HG03432 (cell line): Measurements from ENCODE around the gene CH25H.
A peak's percentile ranks its signal among the peaks of the same experiment; 100 is the strongest.

Experiments used
- ATAC-seq: cut with Tn5 transposase; IDR thresholded peaks from one replicate; pipeline ENCODE4 v1.9.1; 2021; ENCODE audit warnings: mild to moderate bottlenecking, moderate library complexity; ENCODE audit not compliant: unreplicated experiment

Gene CH25H

DNA sequence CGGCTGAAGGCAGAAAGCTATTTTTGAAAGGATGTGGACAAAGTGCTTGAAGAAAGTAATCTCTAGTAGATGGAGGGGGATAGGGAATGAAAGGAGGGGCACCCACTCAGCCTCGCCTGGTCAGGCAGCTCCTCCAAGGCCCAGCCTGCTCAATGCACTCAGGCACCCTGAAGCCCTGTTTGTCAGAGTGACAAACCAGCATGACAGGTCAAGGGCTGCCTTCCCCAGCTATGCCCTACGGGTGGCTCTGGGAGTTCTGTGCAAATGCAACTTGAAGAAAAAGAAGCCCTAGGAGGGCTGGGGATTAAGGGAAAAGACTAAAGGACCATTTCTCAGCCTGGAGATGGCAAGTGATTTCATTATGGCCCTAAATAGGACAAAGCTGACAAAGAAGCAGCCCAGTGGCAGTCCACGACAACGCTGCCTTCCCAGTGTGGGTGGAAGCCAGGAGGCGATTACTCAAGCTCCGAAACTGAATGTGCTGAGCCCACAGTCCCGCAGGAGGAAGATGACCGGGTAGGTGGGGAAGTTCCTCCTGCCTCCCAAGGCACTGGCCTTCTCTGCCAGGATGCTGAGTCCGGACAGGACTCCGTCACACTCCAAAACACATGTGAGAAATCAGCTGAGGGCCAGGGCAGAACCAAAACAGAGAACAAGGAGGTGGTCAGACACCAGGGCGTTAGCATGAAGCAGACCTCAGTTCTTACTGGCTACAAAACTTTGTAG lies 28.1 kb upstream of the CH25H start:
- ATAC-seq: no peak

DNA sequence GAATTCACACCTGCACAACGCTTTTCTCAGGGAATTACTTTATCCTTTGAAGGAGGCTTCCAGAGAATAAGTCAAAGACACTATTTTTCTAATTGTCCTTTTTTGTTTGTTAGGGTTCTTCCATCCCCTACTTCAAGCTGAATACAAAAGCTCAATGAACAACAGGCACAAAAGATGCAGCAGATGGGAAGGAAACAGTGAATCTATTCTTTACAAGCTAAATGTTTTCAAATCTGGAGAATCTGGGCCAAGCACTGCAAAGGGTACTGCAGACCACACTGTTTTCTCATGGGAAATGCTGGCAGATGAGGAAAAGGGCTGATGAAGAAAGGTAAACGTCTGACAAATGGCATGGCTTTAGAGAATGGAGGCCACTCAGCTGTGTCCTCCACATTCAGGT lies 25.9 kb upstream of the CH25H start:
- ATAC-seq: no peak

DNA sequence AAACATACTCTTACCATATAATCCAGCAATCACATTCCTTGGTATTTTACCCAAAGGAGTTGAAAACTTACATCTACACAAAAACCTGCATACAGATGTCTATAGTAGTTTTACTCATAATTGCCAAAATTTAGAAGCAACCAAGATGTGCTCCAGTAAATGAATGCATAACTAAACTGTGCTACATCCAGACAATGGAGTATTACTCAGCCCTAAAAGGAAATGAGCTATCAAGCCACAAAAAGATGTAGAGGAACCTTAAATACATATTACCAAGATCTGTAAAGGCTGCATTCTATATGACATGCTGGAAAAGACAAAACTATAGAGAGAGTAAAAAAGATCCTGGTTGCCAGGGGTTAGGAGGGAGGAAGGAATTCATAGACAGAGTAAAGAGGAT lies 21.8 kb upstream of the CH25H start:
- no peak for ATAC-seq

DNA sequence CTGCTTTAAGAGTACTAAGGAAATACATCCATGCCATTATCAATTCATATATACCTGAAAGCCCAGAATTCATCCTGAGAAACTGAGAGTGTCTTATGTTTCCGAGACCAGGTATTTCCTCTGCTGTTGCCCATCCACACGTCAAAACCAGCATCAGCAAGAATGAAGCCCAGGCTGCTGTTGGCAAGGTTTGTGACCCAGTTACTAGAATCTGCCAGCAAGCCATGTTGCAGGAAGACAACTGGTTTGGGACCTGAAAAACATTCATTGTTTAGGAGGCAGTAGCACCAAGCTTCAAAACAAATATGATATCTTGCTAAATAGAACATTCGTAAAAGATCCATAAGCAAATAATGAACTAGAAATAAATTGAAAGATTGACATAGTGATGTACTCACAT lies 21.0 kb upstream of the CH25H start:
- ATAC-seq: no peak

DNA sequence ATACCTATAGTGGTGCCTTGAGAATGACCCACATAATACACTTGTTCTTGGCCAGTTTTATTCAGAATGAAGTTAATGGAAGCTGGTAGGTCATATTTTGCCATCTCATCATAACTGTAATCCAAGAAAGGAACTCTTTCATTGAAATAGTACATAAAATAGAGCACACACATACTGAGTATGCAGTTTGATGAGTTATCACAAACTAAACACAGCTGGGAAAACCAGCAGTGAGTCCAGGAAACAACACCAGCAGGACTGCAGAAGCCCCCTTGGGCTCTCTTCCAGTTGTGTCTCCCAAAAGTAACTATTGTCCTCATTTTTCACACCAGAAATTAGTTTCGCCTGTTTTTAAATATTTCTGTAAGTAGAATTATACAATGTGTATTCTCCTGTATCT lies 19.8 kb upstream of the CH25H start:
- ATAC-seq: no peak

DNA sequence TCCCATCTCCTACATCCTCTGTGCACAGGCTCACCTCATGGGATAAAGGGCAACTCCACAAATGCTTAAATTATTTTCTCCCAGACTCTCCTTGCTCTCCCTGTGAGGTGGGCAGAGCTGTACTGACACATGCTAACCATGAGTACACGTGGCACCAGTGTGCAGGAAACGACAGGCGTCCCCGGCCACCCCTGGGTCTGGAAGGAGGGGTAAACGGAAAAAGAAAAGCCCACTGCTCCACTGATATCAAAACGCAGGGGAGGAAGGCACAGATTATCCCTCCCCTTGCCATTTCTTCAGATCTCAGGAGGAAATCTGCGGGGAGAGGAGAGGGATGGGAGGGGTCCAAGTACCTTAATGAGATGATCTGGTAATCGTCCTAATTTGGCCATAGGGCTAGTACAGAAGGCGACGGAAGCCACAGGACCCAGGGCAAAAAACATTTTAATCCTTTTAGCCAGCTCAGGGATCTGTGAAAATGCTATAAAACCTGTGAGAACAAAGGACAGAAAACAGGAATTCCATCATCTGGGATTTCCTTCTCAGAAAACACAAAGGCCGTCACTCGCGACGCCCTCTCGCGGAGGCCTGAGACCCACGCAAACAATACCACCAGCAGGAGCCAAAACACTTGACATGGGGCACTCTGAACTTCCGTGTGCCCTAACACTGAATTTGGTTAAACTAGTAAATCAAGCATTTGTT lies 17.8 kb upstream of the CH25H start:
- ATAC-seq: no peak

DNA sequence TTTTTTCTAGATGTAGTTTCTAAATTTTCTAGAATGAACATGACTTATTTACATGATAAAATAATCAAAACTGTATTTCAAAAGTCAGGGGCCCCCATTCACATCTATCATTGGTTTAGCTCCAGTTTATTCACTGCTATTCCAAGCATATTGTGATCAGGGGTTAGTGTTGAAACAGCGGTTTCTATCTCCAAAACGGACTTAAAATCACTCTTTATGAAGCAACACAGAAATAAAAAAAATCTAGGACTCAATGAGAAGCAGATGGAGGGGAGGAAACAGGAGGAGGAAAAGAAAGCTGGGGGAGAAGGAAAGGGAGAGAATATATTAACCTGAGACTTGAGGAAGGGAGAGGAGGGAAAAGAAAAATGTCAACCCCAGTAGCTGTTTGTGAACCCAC lies 14.8 kb upstream of the CH25H start:
- ATAC-seq: no peak

DNA sequence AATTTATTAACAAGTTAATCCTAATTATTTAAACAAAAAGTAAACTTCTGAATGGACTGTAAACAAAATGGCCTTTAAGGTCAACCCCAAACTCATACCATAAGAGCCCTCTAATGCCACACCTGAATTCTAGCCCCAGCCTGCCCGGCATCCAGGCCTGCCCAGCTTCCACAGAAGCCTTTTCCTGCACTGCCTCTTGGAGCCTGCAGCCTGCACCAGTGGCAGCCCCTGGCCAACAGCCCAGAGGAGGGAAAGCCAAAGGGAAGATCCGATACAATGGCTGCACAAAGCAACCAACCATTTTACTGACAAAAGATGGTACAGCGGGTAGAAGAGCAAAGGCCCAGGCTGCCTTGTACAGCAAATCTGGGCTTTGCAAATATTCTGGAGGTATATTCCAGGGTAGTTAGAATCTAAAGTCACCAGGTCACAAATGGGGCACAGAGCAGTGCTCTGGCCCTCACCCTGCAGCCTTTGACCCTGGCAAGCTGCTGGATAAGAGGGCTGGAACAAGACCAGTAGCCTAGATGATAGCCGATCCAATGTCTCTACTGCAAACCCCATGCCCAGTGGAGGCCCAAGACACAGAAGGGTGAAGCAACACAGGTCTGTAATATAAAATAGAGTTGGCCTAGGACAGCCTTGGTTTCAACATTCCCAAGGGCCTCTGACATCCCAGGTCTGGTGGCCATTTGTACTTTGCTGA lies 12.5 kb upstream of the CH25H start:
- no peak for ATAC-seq

DNA sequence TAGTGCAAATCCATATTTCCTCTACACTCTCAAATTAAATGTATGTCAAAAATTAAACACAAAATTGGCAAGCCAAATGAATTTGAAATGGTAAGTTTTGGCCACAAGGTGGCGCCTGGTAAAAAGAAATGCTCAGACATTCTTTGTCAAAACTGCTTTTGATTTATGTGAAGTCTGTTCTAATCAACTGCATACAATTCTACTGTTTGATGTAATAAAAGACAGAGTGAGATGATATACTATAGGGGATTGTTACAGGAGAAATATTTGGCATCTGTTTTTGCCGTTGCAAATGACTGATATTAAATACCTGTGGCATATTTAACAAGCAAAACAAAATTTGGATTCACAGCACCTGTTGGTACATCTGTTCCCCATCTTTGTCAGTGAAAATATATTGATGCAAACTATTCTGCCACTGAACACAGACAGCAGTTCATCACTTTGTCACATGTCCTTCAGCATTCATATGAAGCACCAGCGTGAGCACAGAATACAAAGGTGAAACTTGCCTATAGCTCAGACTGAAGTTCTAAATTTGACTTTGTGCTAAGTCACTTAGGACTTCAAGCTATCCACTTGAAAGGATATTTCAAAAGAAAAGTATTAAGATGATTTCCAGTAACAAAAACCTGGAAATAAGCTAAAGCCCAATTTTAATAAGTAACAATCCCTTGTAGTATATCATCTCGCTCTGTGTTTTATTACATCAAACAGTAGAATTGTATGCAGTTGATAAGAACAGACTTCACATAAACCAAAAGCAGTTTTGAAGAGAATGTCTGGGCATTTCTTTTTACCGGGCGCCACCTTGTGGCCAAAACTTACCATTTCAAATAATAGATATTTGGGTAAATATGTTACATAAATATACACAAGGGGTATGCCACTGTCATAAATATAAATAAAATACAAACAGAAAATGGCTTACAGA lies 10.2 kb upstream of the CH25H start:
- ATAC-seq: no peak

DNA sequence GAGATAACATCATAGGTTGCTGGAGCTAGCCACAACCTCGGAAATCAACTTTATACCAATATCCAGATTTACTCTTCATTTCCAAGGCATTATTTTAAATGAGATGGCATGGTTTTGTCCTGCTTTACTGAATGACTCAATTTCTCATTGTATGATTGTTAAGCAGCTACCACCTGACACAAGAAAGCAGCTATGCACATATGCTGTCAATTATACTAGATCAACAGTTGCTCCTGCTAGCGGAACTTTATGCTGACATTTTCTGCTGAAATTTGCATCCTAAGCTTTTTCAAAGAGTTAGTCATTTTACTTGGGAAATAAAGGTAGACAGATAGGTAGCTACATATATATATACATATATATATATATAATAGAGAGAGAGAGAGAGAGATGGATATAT lies 8.9 kb upstream of the CH25H start:
- ATAC-seq: no peak

DNA sequence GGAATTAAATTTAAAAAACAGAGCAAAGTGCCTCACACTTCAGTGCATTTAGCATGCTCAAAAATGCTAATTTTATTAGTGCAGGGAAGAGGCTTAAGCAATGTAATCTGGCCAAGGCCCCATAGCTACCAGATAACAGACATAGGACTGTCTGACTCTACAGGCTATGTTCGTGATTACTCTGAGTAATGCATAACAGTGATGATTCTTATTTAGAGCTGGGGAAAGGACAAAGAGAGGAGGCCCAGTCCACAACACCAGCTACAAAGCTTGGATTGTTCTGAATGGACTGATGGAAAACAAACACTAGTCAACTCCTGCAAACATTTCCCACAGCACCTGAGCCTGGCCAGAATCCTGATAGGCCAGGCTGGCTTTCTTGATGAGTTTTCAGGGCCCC lies 8.4 kb upstream of the CH25H start:
- no peak for ATAC-seq

DNA sequence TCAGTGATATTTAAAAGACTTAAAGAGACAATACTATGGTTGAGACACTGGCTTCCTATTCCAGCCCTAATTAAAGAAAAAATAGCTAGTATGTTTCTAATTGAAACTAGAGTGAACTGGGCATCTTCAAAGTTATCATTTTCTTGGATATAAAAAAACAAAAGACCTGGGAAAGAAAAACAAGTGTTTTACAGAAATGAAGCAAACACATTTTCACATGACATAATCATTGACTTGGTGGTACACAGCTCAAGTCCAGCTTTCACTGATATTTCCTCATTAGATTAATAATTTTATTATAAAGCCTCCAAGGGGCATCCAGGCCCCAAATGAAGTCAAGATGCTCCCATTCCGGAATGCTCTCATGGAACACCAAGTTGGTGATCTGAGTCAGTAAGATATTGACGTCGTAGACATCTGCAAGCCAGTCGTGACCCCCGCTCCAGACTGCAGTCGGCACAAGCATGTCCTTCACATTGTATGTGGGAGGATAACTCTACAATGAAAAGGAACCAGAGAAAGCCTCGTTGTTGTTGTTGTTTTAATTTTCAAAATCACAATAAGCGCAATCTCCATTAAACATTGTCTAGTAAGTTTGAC lies 7.5 kb upstream of the CH25H start:
- no peak for ATAC-seq

DNA sequence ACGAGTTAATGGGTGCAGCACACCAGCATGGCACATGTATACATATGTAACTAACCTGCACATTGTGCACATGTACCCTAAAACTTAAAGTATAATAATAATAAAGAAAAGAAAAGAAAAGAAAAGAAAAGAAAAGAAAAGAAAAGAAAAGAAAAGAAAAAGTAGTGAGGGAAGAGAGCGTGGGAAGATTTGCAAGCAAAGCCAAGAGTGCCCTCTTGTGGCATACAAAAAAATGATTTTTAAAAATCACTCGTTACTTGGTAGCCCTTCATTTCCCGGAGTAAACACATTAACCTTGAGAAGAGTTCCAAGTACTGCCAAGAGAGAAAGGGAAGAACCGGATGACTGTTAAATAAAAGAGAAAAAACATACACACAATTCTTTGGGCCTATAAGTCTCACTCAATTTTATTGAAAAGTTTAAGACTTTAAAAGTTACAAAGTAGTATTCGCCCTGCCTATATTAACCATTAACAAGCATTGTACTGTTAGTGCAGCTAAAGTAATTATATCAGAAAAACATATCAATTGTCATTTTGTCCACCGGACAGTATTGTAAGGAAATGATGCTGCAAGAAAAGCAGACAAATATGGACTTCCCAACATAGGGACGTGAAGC lies 6.2 kb upstream of the CH25H start:
- ATAC-seq: no peak

DNA sequence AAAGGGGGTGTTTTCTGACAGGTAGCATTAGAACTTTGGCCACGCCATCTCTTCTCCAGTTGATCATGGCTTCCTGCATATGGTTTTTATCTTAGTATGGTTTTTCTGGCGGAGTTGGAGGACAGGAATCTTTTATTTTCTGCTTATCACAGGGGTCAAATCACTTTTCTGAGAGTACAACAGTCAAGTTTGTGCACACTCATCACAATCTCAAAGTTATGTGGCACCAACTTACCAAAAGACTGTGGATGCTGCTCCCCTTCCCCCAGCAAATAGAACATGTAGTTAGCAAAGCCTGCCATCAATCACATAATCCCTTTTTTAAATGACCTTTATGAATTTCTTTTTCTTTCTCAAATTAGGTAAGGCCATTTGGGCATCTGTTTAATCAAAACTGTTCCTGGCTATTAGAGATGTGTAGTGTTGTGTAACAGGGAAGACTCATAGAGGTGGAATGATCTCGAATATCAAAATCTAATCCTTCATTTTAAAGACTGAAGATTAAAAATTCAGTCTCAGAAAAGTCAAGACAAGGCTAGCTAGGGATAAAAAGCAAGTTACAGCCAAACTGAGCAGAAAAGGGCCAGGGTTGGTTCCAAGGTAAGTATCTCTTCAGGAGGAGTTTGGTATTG lies 3.8 kb upstream of the CH25H start:
- no peak for ATAC-seq

DNA sequence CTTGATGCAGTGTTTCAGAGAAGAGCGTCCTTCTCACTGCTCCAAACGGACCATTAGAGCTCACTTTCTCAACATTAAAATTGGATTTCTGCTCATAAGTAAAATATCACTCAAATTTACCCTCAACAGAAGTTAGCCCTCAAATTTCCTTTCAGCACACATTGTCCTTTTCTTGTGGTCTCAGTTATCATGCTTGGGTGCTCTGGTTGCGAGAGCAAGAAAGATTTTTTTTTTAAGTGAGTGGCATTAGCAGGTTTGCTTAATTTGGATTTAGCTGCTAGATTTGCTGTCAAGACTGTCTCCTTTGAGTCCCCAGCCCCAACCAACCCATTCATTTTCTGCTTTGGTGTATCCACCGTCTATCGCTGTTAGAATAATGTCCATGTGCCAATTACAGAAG lies 2.6 kb upstream of the CH25H start:
- no peak for ATAC-seq

DNA sequence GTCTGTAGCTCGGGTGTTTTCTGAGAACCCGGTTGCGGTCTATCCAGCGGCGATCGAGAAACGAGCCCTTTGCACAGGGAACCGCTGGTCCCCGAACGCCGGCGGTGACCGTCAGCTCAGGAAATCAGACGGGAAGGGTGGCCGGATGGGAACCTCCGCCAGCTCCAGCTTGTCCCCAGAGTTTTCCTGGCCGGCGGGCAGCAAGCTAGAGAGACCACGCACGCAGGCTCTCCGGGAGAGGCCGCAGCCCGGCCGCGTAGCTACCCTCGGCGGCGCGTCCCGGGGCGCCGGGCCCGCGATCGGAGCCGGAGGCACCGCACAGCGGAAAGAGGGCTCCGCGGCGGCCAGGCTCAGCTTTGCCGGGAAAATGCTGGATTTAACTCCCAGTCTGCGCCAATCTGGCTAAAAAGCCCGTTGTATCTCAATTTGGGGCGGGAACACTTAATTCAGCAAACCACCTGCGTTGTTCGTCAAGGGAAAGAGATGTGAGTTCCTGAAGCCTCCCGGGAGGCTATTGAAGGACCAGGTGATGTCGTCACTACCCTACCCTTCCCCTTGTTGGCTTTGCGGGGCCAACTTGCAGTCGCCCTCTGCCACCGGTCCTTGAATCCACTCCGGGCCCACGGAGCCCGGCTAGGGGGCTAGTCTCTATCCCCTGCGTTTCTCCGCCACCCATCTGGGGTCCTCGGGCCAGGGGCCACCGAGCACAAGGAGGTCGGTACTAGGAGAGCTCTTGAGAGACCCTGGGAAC lies 859 bp upstream of the CH25H start:
- ATAC-seq: peak; percentile 23

DNA sequence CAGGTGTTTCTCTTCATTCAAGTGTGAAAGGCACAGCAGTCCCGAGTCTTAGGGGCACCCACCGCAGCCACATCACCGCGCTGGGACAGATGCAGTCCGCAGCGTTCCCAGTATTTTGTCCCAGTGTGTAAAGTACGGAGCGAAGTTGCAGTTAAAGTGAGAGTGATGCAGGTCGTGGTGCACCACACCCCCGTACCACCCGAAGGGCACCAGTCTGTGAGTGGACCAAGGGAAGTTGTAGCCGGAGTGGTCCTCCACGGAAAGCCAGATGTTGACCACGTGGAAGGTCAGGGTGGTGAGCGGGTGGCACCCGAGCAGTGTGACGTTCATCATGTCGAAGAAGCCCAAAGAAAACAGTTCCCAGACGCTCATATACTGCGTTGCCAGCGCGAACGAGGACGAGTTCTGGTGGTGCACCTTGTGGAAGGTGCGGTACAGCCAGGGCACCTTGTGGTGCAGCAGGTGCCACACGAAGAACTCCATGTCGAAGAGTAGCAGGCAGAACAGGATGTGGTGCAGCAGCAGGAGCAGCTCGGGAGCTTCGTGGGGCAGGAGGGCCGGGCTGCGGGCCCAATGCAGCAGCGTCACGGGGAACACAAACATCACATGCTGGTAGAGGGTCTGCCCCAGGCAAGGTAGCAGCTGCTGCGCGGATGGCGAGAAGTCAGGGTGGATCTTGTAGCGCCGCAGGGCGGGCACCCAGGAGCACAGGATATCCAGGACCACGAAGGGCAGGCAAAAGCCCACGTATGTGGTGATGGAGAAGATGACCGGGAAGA lies 526 bp downstream of the CH25H start:
- peak; percentile 41 for ATAC-seq

DNA sequence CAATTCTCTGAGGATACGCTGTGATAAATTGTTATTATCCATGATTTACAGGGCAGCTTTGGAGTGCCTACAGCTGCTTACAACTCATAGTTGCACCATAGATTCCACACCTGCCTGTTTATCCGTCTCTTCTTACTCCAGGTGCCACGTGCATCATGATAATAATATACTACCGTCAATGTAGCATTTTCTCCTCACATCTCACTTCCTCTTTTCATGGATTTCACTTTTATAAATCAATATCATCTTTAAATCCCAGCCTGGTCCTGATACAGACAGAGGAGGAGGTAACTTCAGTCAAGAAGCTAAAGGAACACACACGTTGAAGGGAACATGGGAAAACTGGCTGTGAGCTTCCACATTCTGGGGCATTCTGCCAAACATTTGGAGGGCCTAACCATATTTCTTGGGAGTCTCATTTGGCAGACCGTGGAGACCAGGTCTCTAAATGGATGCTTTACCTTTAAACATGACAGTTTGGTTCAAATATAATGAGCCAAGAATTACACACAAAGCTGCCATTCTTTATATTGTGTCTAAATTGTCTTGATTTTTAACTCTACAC lies 2.4 kb downstream of the CH25H start:
- no peak for ATAC-seq
